SK-N-SH (cell line): ENCODE results near the gene PRKAR1A. TPM values are rescaled to one million over a fixed set of nuclear protein-coding genes. Genes with fewer than 3 reads are reported as not detected.

Source experiments
- CTCF ChIA-PET: fragments of 300-600, 350-600 bp; formaldehyde crosslinking; extraction: SDS; loops from one replicate; lab custom pipeline; 2021; lab: Yijun Ruan, JAX
- POLR2A ChIA-PET: fragments of 350-600 bp; sonication (Branson Sonifier 250); formaldehyde crosslinking; extraction: SDS; loops from one replicate; lab custom pipeline; 2020; ENCODE audit warnings: antibody characterized with exemption, inconsistent platforms; lab: Yijun Ruan, JAX
- DNase-seq: peaks from one replicate; pipeline ENCODE4 v3.0.0; 2012
- H2AFZ ChIP-seq: fragments of 200-600 bp; sonication (generic); 2 replicates; pipeline ENCODE4 v1.8.1; 2016; ENCODE audit warnings: antibody characterized with exemption, mild to moderate bottlenecking, low read depth
- H3F3A ChIP-seq: fragments of 200-600 bp; sonication (generic); replicated peaks from 2 replicates; pipeline ENCODE3; 2016; ENCODE audit warnings: antibody characterized with exemption, mild to moderate bottlenecking; ENCODE audit not compliant: insufficient read depth
- H3K27ac ChIP-seq, 2 experiments: fragments of 200-500 bp in 1 of 2; fragments of 200-600 bp in 1 of 2; sonication (Bioruptor generic) in 1 of 2; sonication (generic), shearing (Covaris generic) in 1 of 2; 2 replicates each; pipeline versions ENCODE4 v1.5.1 to v1.6.1; 2014 to 2016; ENCODE audit warnings: low read depth in 2 of 2, inconsistent platforms in 1 of 2, low read length in 1 of 2, mild to moderate bottlenecking in 1 of 2, mixed read lengths in 1 of 2
- H3K27me3 ChIP-seq: fragments of 200-600 bp; sonication (generic), shearing (Covaris generic); 2 replicates; pipeline ENCODE4 v1.6.1; 2016; ENCODE audit warnings: mixed run types; ENCODE audit not compliant: insufficient read depth
- H3K36me3 ChIP-seq, 2 experiments: fragments of 200-500 bp in 1 of 2; fragments of 200-600 bp in 1 of 2; sonication (Bioruptor generic) in 1 of 2; sonication (generic) in 1 of 2; replicated peaks in 1 of 2; 2 replicates each; pipeline versions ENCODE3 to v1.5.1; 2014 to 2016; ENCODE audit warnings: low read length in 1 of 2, mild to moderate bottlenecking in 1 of 2; ENCODE audit not compliant: insufficient read depth in 2 of 2, control insufficient read depth in 1 of 2
- H3K4me1 ChIP-seq, 2 experiments: fragments of 200-500 bp in 1 of 2; fragments of 200-600 bp in 1 of 2; sonication (Bioruptor generic) in 1 of 2; sonication (generic), shearing (Covaris generic) in 1 of 2; 2 replicates each; pipeline versions ENCODE4 v1.5.1 to v1.6.1; 2014 to 2016; ENCODE audit warnings: low read depth in 1 of 2, low read length in 1 of 2, mixed run types in 1 of 2; ENCODE audit not compliant: insufficient read depth in 2 of 2, control insufficient read depth in 1 of 2
- H3K4me2 ChIP-seq: fragments of 200-600 bp; sonication (generic), shearing (Covaris generic); 2 replicates; pipeline ENCODE4 v1.6.1; 2017; ENCODE audit warnings: mixed run types
- H3K4me3 ChIP-seq, 2 experiments: fragments of 200-500 bp in 1 of 2; fragments of 200-600 bp in 1 of 2; sonication (Bioruptor generic) in 1 of 2; sonication (generic), shearing (Covaris generic) in 1 of 2; 2 replicates each; pipeline versions ENCODE4 v1.5.1 to v1.8.1; 2014 to 2016; ENCODE audit warnings: low read depth in 2 of 2, inconsistent platforms in 1 of 2, low read length in 1 of 2, mild to moderate bottlenecking in 1 of 2, mixed read lengths in 1 of 2, moderate library complexity in 1 of 2
- H3K79me2 ChIP-seq: fragments of 200-600 bp; sonication (generic); 2 replicates; pipeline ENCODE4 v1.8.1; 2017; ENCODE audit warnings: mild to moderate bottlenecking; ENCODE audit not compliant: insufficient read depth
- H3K9ac ChIP-seq: fragments of 200-600 bp; sonication (generic); 2 replicates; pipeline ENCODE4 v1.6.1; 2017; ENCODE audit warnings: mixed run types
- H3K9me2 ChIP-seq: fragments of 200-600 bp; sonication (generic); 2 replicates; pipeline ENCODE4 v1.6.1; 2017; ENCODE audit warnings: mixed run types
- H3K9me3 ChIP-seq: fragments of 200-600 bp; sonication (generic); 2 replicates; pipeline ENCODE4 v1.6.1; 2017; ENCODE audit warnings: mixed run types, mild to moderate bottlenecking, moderate library complexity
- H4K20me1 ChIP-seq: fragments of 200-600 bp; sonication (generic); 2 replicates; pipeline ENCODE4 v1.6.1; 2017; ENCODE audit warnings: mild to moderate bottlenecking, mixed run types; ENCODE audit not compliant: insufficient read depth
- CHD2 ChIP-seq: fragments of 150-350 bp; IDR thresholded peaks from 2 replicates; pipeline ENCODE4 v1.6.1; 2018; ENCODE audit warnings: low read length; ENCODE audit not compliant: partially characterized antibody
- EP300 ChIP-seq, 2 experiments: IDR thresholded peaks; 2 replicates each; pipeline versions ENCODE4 v1.4.0 to v1.6.1; 2012; ENCODE audit warnings: borderline replicate concordance in 1 of 2, low read depth in 1 of 2, low read length in 1 of 2
- FOSL2 ChIP-seq: IDR thresholded peaks from 2 replicates; pipeline ENCODE4 v1.4.0; 2012; ENCODE audit warnings: low read depth, mild to moderate bottlenecking, moderate library complexity, borderline replicate concordance
- FOXJ3 ChIP-seq: sonication (generic); formaldehyde crosslinking; IDR thresholded peaks from 2 replicates; pipeline ENCODE4 v1.5.1; 2020; ENCODE audit warnings: mild to moderate bottlenecking, missing genetic modification reagents
- GABPA ChIP-seq: IDR thresholded peaks from 2 replicates; pipeline ENCODE4 v1.4.0; 2012; ENCODE audit warnings: low read depth, mild to moderate bottlenecking
- GATA2 ChIP-seq: sonication (generic); formaldehyde crosslinking; IDR thresholded peaks from 2 replicates; pipeline ENCODE4 v1.5.0; 2020; ENCODE audit warnings: mild to moderate bottlenecking, missing genetic modification reagents
- JUND ChIP-seq: IDR thresholded peaks from 2 replicates; pipeline ENCODE4 v1.4.0; 2012
- MEF2A ChIP-seq: IDR thresholded peaks from 2 replicates; pipeline ENCODE4 v1.4.0; 2012; ENCODE audit warnings: low read depth, borderline replicate concordance
- MXI1 ChIP-seq: IDR thresholded peaks from 2 replicates; pipeline ENCODE4 v1.6.1; 2012; ENCODE audit warnings: mild to moderate bottlenecking, low read depth, low read length, improper control_type of control experiment
- RAD21 ChIP-seq: IDR thresholded peaks from 2 replicates; pipeline ENCODE4 v1.6.1; 2012; ENCODE audit warnings: mild to moderate bottlenecking, low read length
- RCOR1 ChIP-seq: fragments of 150-350 bp; IDR thresholded peaks from 2 replicates; pipeline ENCODE4 v1.6.1; 2017; ENCODE audit warnings: antibody characterized with exemption, low read length
- RXRA ChIP-seq: IDR thresholded peaks from 2 replicates; pipeline ENCODE4 v1.4.0; 2012; ENCODE audit warnings: low read depth, mild to moderate bottlenecking, borderline replicate concordance
- SIN3A ChIP-seq: IDR thresholded peaks from 2 replicates; pipeline ENCODE4 v1.6.1; 2012; ENCODE audit warnings: low read depth, mild to moderate bottlenecking, low read length, moderate library complexity, borderline replicate concordance
- SMC3 ChIP-seq: IDR thresholded peaks from 2 replicates; pipeline ENCODE4 v1.6.1; 2012; ENCODE audit warnings: low read depth, low read length, improper control_type of control experiment
- TAF1 ChIP-seq: IDR thresholded peaks from 2 replicates; pipeline ENCODE4 v1.6.1; 2012; ENCODE audit warnings: low read depth, mild to moderate bottlenecking, low read length, moderate library complexity, borderline replicate concordance
- TCF12 ChIP-seq: IDR thresholded peaks from 2 replicates; pipeline ENCODE4 v1.4.0; 2012
- WGBS: methylation state at CpG from one replicate; pipeline ENCODE4 v1.1.6; 2017; ENCODE audit warnings: low lambda C conversion rate; 5-methylcytosine and 5-hydroxymethylcytosine counted together
- polyA plus RNA-seq, 3 experiments: library from polyadenylated mRNA; depleted of rRNA; stranded (reverse); fragments of >200 nt; gene quantifications; 2 replicates each; pipeline ENCODE4 v1.2.3, GENCODE V29; 2012
- TF ChIP-seq, protein P1 (sequence below): IDR thresholded peaks from 2 replicates; pipeline ENCODE4 v1.6.1; 2012; ENCODE audit warnings: mild to moderate bottlenecking, low read depth, low read length, moderate library complexity
- TF ChIP-seq, protein P2 (sequence below): IDR thresholded peaks from 2 replicates; pipeline ENCODE4 v1.4.0; 2012; ENCODE audit warnings: low read depth, borderline replicate concordance
- TF ChIP-seq, protein P3 (sequence below): IDR thresholded peaks from 2 replicates; pipeline ENCODE4 v1.4.0; 2012; ENCODE audit warnings: low read depth, borderline replicate concordance
- TF ChIP-seq, protein P4 (sequence below): IDR thresholded peaks from 2 replicates; pipeline ENCODE4 v1.4.0; 2012; ENCODE audit warnings: low read depth

Gene PRKAR1A
- polyA plus RNA-seq, 1 of the 3 experiments (the other 2 are of a cell fraction), result 195 TPM

DNA sequence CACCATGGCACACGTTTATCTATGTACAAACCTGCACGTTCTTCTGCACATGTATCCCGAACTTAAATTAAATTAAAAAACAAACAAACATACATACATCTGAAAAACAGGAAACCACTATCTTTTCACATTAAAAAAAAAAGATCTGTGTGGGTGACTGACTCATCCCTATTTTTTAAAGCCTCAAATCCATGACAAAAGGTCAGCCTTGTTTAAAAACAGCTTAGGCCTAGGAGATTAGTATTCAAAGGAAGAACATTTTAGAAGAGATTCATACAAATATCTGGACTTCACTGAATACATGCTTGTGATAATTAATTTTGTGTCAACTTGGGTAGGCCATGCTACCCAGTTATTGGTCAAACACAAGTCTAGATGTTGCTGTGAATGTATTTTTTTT lies 4.7 kb upstream of the PRKAR1A start:
- Histone ChIP-seq H3K79me2 (peaks cover 3% of the 10 kb centered on the region; the same call in 1 of the 2 replicates), H4K20me1 (no peaks in the 10 kb centered on the region), H3K36me3 (no peaks in the 10 kb centered on the region), H3K9ac (no peak overlapping the region), H3K4me1 (peaks cover 0 to 10% of the 10 kb centered on the region in 2 experiments; a peak in 2 of 4 replicates), H3K27me3 (no peaks in the 10 kb centered on the region), H3K27ac (no peak overlapping the region), H3F3A (peaks cover 7% of the 10 kb centered on the region), H3K9me3 (no peaks in the 10 kb centered on the region), H3K4me3 (no peak overlapping the region), H2AFZ (no peak overlapping the region), H3K4me2 (no peak overlapping the region), H3K9me2 (no peaks in the 10 kb centered on the region)
- ChIA-PET CTCF (interaction anchor here (1.1 kb wide), 1 partner anchor 250 kb away, joined by 3 read pairs; no protein-coding TSS in a partner anchor), POLR2A (no interaction called here)
- WGBS, result 83% methylated on average over 3 of the region's 3 CpGs
- no peak for DNase-seq
- TF ChIP-seq EP300 (IDR thresholded peaks at IDR 0.05; ENCODE audit: borderline replicate concordance in 1 of 2, low read depth in 1 of 2, low read length in 1 of 2) (no peak), TCF12 (no peak)
- TF ChIP-seq, all 33 proteins: peak for 0

DNA sequence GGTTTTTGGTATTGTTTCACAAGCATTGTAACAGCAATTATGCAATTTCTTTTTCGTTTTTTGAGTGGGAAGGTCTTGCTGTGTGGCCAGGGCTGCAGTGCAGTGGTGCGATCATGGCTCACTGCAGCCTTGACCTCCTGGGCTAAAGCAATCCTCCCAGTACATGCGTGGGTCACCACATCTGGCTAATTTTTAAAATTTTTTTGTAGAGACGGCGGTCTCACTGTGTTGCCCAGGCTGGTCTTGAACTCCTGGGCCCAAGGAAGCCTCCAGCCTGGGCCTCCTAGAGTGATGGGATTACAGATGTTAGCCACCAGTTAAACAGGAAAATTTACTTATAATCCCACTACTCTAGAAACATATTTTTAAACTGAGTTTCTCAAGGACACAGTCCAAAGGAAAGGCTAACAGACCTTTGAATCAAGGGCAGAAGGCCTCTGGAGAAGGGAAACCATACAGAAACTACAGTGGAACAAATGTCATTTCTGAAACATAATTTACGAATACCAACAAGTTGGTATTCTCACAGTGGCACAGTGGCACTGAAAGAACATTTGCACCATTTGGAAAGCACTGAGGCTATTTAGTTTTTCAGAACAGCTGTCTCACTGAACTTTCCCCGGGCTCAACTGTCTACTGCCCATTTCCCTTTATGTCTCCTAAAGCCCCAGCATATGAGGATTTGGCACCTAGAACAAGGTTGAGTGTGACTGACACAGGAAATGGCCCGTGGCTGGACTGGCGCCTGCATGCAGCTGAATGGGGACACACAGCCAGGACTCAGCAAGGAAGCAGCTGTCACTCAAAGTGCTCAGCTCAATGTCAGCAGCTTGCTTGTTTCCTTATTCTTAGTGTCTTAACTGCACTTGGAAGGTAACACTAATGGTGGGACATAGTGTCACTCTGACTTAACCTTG lies 2.8 kb upstream of the PRKAR1A start:
- Histone ChIP-seq H3K9me2 (no peaks in the 10 kb centered on the region), H3K79me2 (peaks cover 21% of the 10 kb centered on the region), H3K4me2 (no peak overlapping the region), H3K9me3 (no peaks in the 10 kb centered on the region), H4K20me1 (peaks cover 15% of the 10 kb centered on the region), H3K27me3 (no peaks in the 10 kb centered on the region), H3K9ac (no peak overlapping the region), H3K4me3 (no peak overlapping the region), H3F3A (peaks cover 7% of the 10 kb centered on the region), H3K36me3 (no peaks in the 10 kb centered on the region), H3K27ac (no peak overlapping the region), H2AFZ (no peak overlapping the region), H3K4me1 (peaks cover 3 to 17% of the 10 kb centered on the region in 2 experiments; a peak in 2 of 4 replicates)
- DNase-seq, result no peak
- ChIA-PET POLR2A (no interaction called here), CTCF (interaction anchor here (1.4 kb wide), 1 partner anchor 11 kb away, joined by 4 read pairs; no protein-coding TSS in a partner anchor)
- 77% methylated on average over 9 of the region's 9 CpGs for WGBS
- TF ChIP-seq, protein P1, sequence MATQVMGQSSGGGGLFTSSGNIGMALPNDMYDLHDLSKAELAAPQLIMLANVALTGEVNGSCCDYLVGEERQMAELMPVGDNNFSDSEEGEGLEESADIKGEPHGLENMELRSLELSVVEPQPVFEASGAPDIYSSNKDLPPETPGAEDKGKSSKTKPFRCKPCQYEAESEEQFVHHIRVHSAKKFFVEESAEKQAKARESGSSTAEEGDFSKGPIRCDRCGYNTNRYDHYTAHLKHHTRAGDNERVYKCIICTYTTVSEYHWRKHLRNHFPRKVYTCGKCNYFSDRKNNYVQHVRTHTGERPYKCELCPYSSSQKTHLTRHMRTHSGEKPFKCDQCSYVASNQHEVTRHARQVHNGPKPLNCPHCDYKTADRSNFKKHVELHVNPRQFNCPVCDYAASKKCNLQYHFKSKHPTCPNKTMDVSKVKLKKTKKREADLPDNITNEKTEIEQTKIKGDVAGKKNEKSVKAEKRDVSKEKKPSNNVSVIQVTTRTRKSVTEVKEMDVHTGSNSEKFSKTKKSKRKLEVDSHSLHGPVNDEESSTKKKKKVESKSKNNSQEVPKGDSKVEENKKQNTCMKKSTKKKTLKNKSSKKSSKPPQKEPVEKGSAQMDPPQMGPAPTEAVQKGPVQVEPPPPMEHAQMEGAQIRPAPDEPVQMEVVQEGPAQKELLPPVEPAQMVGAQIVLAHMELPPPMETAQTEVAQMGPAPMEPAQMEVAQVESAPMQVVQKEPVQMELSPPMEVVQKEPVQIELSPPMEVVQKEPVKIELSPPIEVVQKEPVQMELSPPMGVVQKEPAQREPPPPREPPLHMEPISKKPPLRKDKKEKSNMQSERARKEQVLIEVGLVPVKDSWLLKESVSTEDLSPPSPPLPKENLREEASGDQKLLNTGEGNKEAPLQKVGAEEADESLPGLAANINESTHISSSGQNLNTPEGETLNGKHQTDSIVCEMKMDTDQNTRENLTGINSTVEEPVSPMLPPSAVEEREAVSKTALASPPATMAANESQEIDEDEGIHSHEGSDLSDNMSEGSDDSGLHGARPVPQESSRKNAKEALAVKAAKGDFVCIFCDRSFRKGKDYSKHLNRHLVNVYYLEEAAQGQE, result no peak
- TF ChIP-seq MXI1, result no peak
- no peak for TF ChIP-seq SIN3A
- TF ChIP-seq, protein P2, sequence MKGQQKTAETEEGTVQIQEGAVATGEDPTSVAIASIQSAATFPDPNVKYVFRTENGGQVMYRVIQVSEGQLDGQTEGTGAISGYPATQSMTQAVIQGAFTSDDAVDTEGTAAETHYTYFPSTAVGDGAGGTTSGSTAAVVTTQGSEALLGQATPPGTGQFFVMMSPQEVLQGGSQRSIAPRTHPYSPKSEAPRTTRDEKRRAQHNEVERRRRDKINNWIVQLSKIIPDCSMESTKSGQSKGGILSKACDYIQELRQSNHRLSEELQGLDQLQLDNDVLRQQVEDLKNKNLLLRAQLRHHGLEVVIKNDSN, result no peak
- no peak for TF ChIP-seq GATA2 (CRISPR knock-in tag)
- TF ChIP-seq RXRA, result no peak
- no peak for TF ChIP-seq SMC3
- no peak for TF ChIP-seq JUND
- TF ChIP-seq MEF2A, result no peak
- TF ChIP-seq RAD21, result no peak
- no peak for TF ChIP-seq GABPA
- TF ChIP-seq CHD2, result no peak
- TF ChIP-seq TAF1, result no peak
- no peak for TF ChIP-seq FOSL2
- no peak for TF ChIP-seq RCOR1
- TF ChIP-seq, protein P3, sequence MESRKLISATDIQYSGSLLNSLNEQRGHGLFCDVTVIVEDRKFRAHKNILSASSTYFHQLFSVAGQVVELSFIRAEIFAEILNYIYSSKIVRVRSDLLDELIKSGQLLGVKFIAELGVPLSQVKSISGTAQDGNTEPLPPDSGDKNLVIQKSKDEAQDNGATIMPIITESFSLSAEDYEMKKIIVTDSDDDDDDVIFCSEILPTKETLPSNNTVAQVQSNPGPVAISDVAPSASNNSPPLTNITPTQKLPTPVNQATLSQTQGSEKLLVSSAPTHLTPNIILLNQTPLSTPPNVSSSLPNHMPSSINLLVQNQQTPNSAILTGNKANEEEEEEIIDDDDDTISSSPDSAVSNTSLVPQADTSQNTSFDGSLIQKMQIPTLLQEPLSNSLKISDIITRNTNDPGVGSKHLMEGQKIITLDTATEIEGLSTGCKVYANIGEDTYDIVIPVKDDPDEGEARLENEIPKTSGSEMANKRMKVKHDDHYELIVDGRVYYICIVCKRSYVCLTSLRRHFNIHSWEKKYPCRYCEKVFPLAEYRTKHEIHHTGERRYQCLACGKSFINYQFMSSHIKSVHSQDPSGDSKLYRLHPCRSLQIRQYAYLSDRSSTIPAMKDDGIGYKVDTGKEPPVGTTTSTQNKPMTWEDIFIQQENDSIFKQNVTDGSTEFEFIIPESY, result no peak
- TF ChIP-seq, protein P4, sequence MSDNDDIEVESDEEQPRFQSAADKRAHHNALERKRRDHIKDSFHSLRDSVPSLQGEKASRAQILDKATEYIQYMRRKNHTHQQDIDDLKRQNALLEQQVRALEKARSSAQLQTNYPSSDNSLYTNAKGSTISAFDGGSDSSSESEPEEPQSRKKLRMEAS, result no peak
- no peak for TF ChIP-seq FOXJ3 (CRISPR knock-in tag)
